AG10803 (cell line): ENCODE results near the gene MCOLN3.
A peak's percentile ranks its signal among the peaks of the same experiment; 100 is the strongest.

Source experiments
- DNase-seq: peaks from one replicate; pipeline ENCODE4 v3.0.0; 2010; ENCODE audit warnings: low read depth
- H3K4me3 ChIP-seq: 2 replicates; pipeline ENCODE4 v1.5.1; 2011; ENCODE audit warnings: mild to moderate bottlenecking, low read length, control low read depth
- TF ChIP-seq, protein P1 (sequence below): conservative IDR thresholded peaks from 2 replicates; pipeline ENCODE4 v1.5.1; 2011; ENCODE audit warnings: mild to moderate bottlenecking, low read length, control low read depth, inconsistent platforms

MCOLN3 gene

DNA sequence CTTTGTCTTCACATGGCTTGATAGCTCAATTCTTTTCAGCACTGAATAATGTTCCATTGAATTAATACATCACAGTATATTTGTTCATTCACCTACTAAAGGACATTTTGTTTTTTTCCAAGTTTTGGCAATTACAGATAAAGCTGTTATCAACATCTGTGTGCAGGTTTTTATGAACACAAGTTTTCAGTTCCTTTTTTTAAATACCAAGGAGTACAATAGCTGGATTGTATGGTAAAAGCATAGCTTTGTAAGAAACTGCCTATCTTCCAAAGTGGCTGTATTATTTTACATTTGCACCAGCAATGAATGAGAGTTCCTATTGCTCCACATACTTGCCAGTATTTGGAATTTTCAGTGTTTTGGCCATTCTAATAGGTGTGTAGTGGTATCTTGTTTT lies 46.6 kb downstream of the MCOLN3 start:
- TF ChIP-seq, protein P1, sequence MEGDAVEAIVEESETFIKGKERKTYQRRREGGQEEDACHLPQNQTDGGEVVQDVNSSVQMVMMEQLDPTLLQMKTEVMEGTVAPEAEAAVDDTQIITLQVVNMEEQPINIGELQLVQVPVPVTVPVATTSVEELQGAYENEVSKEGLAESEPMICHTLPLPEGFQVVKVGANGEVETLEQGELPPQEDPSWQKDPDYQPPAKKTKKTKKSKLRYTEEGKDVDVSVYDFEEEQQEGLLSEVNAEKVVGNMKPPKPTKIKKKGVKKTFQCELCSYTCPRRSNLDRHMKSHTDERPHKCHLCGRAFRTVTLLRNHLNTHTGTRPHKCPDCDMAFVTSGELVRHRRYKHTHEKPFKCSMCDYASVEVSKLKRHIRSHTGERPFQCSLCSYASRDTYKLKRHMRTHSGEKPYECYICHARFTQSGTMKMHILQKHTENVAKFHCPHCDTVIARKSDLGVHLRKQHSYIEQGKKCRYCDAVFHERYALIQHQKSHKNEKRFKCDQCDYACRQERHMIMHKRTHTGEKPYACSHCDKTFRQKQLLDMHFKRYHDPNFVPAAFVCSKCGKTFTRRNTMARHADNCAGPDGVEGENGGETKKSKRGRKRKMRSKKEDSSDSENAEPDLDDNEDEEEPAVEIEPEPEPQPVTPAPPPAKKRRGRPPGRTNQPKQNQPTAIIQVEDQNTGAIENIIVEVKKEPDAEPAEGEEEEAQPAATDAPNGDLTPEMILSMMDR: no peak
- H3K4me3 ChIP-seq: no peak overlapping the region
- DNase-seq: no peak

GRCh38 chr1:84998642-84999280 lies 49.5 kb downstream of the MCOLN3 start:
- DNase-seq: no peak
- TF ChIP-seq, protein P1: no peak
- H3K4me3 ChIP-seq: no peak overlapping the region; the same call in 1 of the 2 replicates

DNA sequence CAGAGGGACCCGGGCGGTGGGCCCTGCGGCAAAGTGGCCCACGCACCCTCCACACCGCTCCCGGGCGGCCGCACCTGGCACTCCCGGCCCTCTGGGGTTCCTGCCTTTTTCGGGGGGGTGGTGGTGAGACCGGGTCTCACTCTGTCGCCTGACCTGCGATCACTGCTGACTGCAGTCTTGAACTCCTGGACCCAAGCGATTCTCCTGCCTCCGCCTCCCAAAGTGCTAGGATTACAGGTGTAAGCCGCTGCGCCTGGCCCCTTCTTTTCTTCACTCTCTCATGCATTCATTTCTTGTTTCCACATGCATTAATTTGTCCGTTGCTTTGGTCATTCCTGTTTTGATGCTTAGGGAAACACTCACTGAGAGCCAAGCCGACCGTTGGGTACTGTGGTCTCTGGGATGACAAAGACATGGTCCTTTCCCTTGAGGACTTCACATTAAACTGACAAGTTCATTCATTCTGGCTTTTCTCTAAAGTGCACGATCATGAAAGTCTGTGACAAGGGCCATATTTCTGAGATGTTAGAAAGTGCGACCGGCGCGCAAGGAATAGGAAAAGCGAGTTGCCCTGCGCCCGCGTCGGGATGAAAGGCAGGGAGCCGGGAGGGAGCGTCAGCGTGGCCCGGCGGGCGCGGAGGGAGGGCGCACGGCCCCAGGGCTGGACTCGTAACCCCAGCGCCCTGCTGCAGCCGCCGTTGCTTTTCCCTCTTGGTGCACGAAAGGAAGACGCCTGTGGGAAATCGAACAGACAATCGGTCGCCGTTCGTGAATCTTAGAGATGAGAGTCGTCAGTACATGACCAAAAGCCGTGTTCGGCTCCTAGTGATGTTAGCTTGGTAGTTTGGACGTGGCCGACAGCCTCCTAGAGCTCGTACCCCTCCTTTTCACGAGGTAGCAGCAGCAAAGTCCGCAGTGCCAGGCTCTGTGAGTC lies 50.4 kb downstream of the MCOLN3 start:
- DNase-seq: peak; percentile 3
- TF ChIP-seq, protein P1: no peak
- peak overlapping the region; percentile 62 for H3K4me3 ChIP-seq

DNA sequence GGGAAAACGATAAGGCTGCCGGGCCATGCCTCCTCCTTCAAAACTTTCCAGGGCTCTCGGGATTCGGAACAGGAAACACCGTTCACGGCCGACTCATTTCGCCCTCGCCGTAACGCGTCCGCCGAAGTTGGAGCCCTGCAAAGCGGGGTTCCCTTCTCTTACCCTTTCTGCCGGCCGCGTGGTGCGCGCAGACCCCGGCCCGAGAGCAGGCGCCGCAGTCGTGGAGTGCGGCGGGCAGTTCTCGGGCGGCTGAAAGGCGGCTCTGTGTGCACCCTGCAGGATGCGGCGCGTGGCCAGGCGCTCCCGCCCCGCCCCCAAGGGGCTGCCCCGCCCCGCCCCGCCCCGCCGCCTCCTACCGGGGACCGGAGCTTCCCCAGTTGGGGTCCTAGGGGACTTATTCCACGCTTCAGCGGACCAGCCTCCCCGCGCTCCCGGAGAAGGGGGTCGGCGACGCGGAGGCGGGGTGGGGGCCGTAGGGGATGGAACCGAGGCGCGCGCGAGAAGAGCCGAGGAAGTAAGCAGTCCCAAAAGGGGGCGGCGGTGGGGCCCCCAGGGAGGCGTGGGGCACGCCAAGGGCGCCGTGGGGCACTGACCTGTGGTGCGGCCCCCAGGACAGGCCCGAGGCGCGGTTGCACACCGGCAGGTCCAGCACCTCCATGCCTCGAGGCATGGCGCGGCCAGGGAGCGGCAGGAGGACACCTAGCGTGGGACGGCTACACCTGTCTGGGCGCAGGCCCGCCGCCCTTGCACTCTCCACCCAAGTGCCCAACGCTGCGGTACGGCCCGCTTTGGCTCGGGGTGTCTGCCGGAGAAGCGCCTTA lies 51.2 kb downstream of the MCOLN3 start, which contains the start of gene MCOLN2:
TSS of gene MCOLN2 (minus strand) at position 268 of the 821 bp plus-strand sequence. CDS start at position 27, 241 bp downstream.
- peak; percentile 7 for DNase-seq
- peak within 1 kb of the TSS; percentile 62 for H3K4me3 ChIP-seq
- TF ChIP-seq, protein P1: no peak

DNA sequence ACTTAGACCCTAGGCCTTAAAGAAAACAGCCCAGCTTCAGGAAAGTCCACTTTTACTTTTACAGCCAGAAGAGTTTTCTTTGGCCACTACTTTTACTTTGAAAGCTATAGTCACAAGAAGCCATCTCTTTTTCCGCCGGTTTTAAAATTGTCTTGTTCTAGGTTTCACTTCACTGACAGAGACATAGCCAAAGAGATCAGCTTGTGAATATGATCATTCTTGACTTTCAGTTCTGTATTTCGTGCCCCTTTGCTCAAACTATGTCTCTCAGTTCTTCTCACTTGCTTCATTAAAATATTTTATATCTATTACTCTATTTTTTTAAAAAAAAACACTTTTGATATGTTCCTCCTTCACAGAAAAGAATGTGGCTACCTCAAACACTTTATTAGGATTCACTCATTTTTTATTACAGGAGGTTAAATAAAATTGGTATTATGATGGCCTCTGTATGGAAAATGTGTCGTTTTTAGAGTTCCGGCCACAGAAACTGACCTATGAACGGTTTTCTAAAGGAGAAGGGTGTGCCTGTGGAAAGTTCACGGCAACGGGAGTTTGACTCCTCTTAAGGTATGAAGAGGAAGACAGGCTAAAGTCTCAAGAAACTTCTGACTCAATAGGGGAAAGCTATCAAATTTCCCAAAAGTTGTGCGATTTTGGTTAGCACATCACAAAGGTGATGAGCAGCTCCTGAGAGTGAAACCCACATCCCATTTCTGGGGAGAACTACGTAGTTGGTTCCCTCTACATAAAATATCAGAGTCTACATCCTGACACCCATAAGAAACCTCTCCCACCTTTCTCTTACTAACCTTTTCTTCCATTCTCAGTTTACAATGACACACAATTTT lies 52.6 kb downstream of the MCOLN3 start:
- DNase-seq: no peak
- no peak overlapping the region for H3K4me3 ChIP-seq
- TF ChIP-seq, protein P1: no peak
